Measurements from ENCODE around the gene GRID1.

The GRID1 gene

DNA sequence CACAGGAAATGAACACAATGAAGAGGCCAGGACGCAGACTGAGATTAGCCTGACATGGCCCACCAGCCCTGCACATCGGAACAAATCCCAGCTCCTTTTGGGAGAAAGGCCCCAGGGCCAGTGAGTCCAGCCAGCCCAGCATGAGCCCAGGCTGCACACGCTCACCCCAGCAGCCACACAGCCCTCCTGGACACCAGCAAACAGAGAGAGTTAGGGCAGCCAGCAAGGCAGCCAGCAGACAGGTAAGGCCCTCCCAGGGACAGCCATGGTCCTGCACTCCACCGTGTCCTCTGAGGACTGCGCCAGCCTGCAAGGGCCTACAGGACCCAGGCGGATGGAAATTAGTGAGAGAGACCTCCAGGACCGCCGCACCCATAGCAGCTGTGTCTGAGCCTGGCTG is 8.1 kb upstream of the GRID1 start:
- TF ChIP-seq, protein P1, sequence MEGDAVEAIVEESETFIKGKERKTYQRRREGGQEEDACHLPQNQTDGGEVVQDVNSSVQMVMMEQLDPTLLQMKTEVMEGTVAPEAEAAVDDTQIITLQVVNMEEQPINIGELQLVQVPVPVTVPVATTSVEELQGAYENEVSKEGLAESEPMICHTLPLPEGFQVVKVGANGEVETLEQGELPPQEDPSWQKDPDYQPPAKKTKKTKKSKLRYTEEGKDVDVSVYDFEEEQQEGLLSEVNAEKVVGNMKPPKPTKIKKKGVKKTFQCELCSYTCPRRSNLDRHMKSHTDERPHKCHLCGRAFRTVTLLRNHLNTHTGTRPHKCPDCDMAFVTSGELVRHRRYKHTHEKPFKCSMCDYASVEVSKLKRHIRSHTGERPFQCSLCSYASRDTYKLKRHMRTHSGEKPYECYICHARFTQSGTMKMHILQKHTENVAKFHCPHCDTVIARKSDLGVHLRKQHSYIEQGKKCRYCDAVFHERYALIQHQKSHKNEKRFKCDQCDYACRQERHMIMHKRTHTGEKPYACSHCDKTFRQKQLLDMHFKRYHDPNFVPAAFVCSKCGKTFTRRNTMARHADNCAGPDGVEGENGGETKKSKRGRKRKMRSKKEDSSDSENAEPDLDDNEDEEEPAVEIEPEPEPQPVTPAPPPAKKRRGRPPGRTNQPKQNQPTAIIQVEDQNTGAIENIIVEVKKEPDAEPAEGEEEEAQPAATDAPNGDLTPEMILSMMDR (IDR thresholded peaks at IDR 0.05; ENCODE audit: low read length, missing control alignments): no peak
- no peak for DNase-seq (ENCODE audit: low read depth)
- no peak overlapping the region for H3K4me3 ChIP-seq (replicated peaks; ENCODE audit: low read depth, low read length)

DNA sequence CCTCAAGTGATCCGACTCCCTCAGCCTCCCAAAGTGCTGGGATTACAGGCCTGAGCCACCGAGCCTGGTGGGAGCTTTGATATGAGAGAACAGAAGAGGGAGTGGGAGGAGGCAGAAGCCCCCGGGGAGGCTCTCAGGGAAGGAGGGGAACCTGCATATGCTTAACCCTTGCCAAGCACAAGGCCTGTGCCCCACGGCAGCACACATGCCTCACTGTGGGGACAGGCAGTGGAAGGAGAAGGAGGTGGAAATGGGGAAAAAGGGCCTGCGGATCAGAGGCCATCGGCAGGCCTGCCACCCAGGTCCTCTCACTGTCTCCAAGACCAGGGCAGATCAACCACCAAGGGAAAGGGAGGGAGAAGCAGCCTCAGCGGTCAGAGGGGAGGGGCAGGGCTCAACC is 7.2 kb upstream of the GRID1 start:
- TF ChIP-seq, protein P1 (IDR thresholded peaks at IDR 0.05; ENCODE audit: low read length, missing control alignments): no peak
- H3K4me3 ChIP-seq (replicated peaks; ENCODE audit: low read depth, low read length): no peak overlapping the region
- no peak for DNase-seq (ENCODE audit: low read depth)

DNA sequence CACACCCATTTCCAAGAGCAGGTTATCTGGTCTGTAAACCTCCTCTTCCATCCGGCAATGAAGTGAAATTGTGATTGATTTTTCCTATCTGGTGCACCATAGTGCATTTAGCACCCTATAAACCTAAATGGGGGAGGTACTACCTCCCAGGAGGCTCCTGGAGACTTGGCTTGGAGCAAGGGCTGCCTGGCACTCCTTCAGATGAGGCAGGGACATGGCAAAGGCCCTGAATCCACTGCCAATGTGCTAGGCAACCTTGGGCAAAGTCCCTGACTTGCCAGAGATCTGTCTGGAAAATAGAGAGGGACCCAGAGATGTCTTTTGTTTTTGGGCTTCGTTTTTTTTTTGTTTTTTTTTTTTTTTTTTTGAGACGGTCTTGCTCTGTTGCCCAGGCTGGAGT is 6.7 kb upstream of the GRID1 start:
- TF ChIP-seq, protein P1 (IDR thresholded peaks at IDR 0.05; ENCODE audit: low read length, missing control alignments): no peak
- DNase-seq (ENCODE audit: low read depth): no peak
- H3K4me3 ChIP-seq (replicated peaks; ENCODE audit: low read depth, low read length): no peak overlapping the region

DNA sequence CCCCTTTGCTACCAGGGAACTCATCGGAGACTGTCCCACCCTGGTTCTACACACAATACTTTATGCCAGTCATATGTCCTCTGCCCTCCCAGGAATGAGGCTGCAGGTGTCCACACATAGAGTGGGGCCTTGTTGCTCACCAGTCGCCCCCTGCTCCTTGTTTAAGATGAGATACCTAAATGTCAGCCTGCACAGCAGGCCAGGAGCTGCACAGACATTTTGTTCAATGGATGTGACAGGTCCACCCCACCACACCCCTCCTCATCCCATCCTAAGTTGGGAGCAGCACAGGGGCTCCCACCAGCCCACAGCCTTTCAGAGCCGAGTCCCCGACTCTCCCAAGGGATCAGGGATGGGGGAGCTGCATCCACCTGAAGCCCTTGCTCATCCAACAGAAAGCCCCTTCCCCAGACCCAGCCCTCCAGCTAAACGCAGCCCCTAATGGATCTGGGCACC is 6.2 kb upstream of the GRID1 start:
- TF ChIP-seq, protein P1 (IDR thresholded peaks at IDR 0.05; ENCODE audit: low read length, missing control alignments): no peak
- H3K4me3 ChIP-seq (replicated peaks; ENCODE audit: low read depth, low read length): no peak overlapping the region
- no peak for DNase-seq (ENCODE audit: low read depth)

DNA sequence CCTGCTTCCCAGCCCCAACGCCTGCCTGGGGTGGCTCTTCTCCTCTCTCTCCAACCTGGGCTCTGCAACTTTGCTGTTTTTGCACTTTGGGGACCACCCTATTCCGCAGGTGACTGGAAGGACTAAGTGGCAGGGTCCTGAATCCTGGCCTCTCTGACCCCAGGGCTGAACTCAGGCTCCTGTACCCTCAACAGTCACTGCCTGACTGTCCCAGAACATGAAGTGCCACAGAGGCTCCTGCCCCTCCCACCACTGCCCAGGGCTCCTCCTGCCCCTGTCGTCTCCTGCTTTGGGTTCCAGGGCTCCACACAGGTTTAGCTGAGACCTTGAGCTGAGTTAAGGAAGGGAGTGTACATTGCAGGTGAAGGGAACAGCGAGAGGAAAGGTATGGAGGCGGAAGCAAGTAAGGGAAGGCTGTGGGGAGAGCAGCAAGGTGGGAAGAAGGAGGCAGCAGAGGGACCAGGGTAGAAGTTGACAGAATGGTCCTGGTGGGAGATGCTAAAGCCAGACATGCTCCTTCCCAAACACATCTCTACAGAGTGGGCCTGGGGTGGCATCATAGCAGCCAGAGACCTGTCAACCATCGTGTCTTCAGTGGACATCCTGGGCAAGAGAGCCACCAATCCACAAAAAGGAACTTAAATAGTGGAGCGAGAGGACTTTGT is 5.7 kb upstream of the GRID1 start:
- no peak for DNase-seq (ENCODE audit: low read depth)
- TF ChIP-seq, protein P1 (IDR thresholded peaks at IDR 0.05; ENCODE audit: low read length, missing control alignments): no peak
- no peak overlapping the region for H3K4me3 ChIP-seq (replicated peaks; ENCODE audit: low read depth, low read length)

DNA sequence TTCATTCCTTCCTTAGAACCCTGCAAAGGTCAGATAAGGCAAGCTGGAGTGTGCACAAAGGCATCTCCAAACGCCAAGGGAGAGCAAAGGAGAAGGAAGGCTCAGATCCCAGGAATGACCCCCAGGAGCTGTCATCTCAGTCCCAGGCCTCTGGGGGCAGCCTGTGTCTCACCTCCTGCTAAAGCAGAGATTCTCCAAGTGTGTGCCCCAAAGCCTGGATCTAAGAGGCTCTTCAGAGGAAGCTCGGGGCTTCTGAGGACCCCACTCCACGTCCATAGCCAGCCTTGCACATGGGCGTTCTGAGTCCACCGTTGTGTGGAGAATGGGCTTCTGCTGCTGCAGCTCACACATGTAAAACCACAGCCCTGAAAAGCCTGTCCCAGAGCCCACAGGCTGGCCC is 5.1 kb upstream of the GRID1 start:
- no peak for DNase-seq (ENCODE audit: low read depth)
- TF ChIP-seq, protein P1 (IDR thresholded peaks at IDR 0.05; ENCODE audit: low read length, missing control alignments): no peak
- H3K4me3 ChIP-seq (replicated peaks; ENCODE audit: low read depth, low read length): no peak overlapping the region

DNA sequence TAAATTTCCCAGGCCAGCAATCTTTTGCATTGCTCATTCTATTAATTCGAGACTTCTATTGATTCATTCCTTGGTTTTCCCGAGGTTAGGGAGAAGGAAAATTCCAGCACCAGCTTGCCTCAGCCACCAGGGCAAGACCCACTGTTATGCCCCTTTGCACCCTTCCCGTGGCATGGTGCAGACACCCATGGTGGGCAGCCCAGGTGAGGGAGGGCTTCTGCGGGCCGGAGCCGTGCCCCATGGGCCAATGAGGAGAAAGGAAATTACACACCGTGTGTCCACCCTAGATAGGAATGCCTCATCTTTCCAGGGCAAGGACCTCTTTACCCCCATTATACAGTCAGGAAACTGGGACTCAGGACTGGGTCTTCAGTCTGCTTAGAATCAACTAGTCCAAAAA is 4.5 kb upstream of the GRID1 start:
- DNase-seq (ENCODE audit: low read depth): no peak
- H3K4me3 ChIP-seq (replicated peaks; ENCODE audit: low read depth, low read length): no peak overlapping the region
- TF ChIP-seq, protein P1 (IDR thresholded peaks at IDR 0.05; ENCODE audit: low read length, missing control alignments): no peak

Data from fibroblast of pulmonary artery (primary cell).